GM10266 (cell line): ENCODE data around the gene SPSB2.
A peak's percentile ranks its signal among the peaks of the same experiment; 100 is the strongest.
"Not testable (repeated sequence)": the region's sequence is repeated elsewhere in the genome, so short reads cannot be mapped to it uniquely, and the experiment has no call there.

Source experiments
- DNase-seq: peaks from one replicate; pipeline ENCODE4 v3.0.0; 2012; ENCODE audit errors: extremely low spot score
- CTCF ChIP-seq: IDR thresholded peaks from 2 replicates; pipeline ENCODE4 v1.5.1; 2012; ENCODE audit warnings: mild to moderate bottlenecking, low read depth; ENCODE audit not compliant: control insufficient read depth, insufficient read depth; ENCODE audit errors: missing control alignments

Gene SPSB2

DNA sequence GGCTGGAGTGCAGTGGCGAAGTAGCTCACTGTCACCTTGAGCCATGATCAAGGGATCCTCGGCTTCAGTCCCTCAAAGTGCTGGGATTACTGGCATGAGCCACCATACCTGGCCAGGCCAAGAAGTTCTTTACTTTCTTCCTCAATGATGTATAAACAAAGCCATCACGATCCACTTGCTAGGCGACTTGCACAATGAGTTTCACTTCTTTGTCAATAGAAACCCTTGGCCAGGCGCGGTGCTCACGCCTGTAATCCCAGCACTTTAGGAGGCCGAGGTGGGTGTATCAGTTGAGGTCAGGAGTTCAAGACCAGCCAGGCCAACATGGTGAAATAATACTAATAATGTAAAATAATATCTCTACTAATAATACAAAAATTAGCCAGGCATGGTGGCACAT is 14.4 kb upstream of the SPSB2 start:
- no peak for TF ChIP-seq CTCF
- DNase-seq, result no peak

DNA sequence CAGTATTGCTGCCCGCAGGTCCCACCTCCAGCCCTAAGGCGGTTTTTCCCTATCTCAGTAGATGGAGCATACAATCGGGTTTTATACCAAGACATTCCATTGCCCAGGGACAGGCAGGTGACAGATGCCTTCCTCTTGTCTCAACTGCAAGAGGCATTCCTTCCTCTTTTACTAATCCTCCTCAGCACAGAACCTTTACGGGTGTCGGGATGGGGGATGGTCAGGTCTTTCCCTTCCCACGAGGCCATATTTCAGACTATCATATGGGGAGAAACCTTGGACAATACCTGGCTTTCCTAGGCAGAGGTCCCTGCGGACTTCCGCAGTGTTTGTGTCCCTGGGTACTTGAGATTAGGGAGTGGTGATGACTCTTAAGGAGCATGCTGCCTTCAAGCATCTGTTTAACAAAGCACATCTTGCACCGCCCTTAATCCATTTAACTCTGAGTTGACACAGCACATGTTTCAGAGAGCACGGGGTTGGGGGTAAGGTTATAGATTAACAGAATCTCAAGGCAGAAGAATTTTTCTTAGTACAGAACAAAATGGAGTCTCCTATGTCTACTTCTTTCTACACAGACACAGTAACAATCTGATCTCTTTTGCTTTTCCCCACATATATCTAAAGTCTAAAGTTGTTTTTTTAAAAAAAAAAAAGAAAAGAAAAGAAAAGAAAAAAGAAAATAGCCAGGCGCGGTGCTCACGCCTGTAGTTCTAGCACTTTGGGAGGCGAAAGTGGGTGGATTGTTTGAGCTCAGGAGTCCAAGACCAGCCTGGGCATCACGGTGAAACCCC is 13.3 kb upstream of the SPSB2 start:
- not testable (repeated sequence) for DNase-seq

DNA sequence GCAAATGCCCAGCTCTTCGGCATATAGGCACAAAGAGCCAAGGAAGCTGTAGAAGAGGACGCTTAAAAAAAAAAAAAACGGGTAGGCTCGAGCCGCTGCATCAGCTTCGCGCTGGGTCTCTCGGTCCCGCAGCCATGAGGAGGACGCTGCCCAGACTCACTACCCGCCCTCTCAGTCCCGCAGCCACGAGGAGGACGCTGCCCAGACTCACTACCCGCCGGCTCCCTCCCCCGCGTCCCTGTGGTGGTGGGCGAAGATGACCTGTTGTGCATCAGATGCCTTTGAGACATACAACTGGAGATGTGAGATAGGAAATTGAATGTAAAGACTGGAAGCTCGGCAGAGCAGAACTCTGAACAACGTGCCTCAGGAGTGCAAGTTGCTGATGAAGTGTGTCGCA is 11.4 kb upstream of the SPSB2 start:
- TF ChIP-seq CTCF, result no peak
- DNase-seq, result no peak

- TF ChIP-seq CTCF, result no peak
- DNase-seq, result no peak
These were observed 10.6 kb upstream of the SPSB2 start for GRCh38 chr12:6883683-6884082.

DNA sequence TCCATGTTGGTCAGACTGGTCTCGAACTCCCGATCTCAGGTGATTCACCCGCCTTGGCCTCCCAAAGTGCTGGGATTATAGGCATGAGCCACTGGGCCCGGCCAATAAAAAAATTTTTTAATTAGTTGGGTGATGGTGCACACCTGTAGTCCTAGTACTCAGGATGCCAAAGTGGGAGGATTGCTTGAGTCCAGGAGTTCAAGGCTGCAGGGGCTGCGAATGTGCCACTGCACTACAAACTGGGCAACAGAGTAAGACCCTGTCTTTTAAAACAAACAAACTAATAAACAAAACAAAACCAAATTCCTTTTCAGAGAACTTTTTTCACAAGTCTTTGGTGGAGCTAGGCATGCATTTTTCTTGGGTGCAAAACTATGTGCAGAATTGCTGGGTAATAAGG is 10.1 kb upstream of the SPSB2 start:
- no peak for TF ChIP-seq CTCF
- no peak for DNase-seq

DNA sequence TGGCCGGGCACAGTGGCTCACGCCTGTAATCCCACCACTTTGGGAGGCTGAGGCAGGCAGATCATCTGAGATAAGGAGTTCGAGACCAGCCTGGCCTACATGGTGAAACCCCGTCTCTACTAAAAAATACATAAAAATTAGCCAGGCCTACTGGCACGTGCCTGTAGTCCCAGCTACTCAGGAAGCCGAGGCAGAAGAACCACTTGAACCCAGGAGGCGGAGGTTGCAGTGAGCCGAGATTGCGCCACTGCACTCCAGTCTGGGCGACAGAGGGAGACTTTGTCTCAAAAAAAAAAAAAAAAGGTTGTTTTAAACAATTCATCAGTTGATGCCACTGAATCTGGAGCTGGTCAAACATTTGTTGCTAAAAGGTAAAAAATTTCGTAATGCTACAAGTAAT is 6.7 kb upstream of the SPSB2 start:
- not testable (repeated sequence) for DNase-seq

GRCh38 chr12:6874015-6874368 is 889 bp upstream of the SPSB2 start:
- not testable (repeated sequence) for DNase-seq

GRCh38 chr12:6872073-6873048 is 742 bp downstream of the SPSB2 start:
- DNase-seq, result peak; percentile 90
- TF ChIP-seq CTCF, result peak; percentile 100
